Activated gamma-delta T cell treated with anti-CD3 and anti-CD28 coated beads, Interleukin-2, amount 50 U/mL, for 16 hours (primary cell): ENCODE results near the gene SLC29A2.
A peak's percentile ranks its signal among the peaks of the same experiment; 100 is the strongest.

ENCODE experiments used
- DNase-seq: peaks from one replicate; pipeline ENCODE4 v3.0.0-alpha.2; 2020; ENCODE audit warnings: low read depth

The SLC29A2 gene

DNA sequence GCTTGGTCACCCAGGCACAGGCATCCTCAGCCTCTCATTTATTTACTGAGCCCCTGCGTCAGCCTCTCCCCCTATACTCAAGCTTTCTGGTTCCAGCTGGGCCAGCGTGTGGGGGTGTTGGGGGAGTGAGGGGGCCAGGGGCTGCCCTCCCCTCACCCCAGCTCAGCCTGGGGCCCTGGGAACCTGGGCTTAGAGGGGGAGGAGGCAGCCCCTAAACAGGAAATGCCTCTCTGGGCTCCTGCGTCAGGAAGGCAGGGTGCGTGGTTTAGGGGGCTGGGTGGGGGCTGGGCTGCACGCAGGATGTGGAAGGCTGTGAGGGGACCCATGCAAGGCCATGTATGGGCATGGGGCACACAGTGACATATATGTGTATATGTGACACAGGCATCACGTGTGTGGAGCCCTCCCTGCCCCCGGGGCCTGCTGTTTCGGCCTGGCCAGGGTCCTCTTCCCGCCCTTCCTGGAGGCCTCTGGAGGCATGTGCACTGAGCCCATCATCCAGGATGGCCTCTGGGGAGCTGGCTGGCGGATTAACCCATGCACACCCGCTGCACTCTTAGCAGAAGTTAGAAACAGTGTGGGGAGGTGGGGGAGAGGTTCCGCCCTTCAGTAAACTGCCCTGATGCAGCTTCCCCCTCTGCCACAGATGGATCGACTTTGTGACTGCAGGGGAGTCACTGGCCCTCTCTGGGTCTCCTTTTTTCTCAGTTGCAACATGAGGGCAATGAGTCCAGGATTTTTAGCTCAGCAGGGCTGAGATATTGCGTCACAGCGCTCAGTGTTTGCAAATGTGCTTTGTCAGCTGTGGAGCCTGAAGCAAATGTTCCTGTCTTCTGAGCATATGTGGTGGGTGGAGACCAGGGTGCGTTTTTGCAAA lies 53.6 kb downstream of the SLC29A2 start:
- DNase-seq, result peak; percentile 63

DNA sequence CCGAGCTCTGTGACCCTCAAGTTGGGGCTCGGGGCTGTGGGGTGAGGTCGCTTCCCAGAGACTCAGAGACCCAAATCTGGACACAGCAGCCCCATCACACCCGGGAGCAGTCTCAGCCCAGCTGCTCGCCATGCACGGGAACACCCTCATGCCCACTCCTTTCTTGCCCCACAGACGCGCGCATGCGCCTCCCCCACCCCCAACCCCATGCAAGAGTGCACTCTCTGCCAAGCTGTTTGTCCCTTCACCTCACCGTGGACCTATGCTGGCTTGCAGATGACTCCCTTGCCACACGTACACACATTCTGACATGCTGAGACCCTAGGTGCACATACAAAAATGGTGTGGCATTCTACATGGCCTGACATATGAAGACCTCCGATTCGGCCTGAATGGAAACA lies 54.2 kb downstream of the SLC29A2 start:
- peak; percentile 42 for DNase-seq

DNA sequence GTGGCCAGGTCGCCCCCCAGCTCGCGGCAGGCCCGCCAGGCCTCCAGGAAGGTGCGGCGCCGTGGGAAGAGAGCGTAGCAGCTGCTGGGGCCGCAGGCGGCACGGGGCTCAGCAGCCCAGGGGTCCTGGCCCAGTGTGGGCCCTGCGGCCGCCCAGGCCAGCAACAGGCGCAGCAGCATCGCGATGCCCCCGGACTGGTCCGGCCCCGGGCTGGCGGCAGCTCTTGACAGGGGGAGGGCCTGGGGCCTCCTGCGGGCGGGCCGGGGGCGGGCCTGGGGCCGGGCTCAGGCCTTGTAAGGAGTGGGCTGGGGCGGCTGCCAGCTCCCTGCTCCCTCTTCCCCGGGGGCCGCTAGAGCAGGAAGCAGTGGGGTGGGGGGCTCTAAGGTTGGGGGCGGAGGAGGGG lies 54.7 kb downstream of the SLC29A2 start, which contains the start of gene CD248:
TSS of gene CD248 (minus strand) at position 196 of the 403 bp plus-strand sequence. CDS start at position 179, 17 bp downstream.
- no peak for DNase-seq

DNA sequence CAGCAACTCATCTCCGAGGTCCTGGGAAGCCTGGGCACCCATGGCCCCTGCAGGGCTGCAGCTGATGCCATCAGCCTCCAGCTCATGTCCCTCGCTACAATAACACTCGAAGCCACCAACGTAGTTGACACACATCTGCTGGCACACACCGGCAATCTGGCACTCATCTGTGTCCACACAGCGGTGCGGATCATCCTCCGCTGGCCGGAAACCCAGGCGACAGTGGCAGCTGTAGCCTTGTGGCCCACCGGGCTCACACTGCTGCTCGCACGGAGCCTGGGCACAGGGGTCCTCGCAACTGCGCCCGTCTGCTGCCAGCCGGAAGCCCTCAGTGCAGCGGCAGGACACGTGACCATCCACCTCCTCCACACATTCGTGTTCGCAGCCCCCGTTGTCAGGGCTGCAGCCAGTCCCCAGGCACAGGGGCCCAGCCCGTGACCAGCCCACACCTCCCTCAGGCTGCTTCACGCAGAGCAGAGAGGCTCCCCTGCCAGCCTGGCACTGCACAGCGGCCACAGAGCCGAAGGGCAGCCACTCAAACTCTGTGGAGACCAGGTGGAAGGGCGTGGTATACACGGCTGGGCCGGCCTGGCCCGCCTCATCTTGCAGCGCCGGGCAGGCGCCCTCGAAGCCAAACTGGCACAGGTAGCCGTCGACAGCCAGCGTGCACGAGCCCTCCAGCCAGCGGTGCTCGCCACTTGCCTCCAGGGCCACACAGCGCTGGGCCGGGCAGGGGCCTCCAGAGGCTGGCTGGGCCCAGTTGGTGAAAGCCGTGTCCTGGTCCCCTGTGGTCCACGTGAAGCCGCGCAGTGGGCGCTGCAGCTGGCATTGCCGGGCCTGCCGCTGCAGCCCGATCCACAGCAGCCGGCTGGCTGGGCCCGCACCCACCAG lies 55.4 kb downstream of the SLC29A2 start:
- no peak for DNase-seq

DNA sequence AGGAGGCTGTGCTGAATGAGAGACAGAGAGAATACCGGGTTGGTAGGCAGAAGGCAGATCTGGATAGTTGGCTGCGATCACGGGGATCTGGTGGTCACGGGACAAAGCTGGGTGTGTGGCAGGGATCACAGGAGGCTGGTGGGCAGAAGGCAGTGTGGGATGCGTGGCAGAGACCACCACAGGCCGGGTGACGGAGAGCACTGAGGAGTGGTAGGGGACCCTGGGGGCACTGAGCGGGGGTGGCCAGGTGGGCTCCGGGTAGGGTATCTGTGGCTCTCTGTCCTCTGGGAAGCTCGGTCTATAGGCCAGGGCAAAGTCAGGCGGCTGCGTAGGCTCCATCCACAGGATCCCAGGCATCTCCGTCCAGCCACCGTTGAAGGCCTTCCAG lies 56.1 kb downstream of the SLC29A2 start:
- DNase-seq, result no peak

DNA sequence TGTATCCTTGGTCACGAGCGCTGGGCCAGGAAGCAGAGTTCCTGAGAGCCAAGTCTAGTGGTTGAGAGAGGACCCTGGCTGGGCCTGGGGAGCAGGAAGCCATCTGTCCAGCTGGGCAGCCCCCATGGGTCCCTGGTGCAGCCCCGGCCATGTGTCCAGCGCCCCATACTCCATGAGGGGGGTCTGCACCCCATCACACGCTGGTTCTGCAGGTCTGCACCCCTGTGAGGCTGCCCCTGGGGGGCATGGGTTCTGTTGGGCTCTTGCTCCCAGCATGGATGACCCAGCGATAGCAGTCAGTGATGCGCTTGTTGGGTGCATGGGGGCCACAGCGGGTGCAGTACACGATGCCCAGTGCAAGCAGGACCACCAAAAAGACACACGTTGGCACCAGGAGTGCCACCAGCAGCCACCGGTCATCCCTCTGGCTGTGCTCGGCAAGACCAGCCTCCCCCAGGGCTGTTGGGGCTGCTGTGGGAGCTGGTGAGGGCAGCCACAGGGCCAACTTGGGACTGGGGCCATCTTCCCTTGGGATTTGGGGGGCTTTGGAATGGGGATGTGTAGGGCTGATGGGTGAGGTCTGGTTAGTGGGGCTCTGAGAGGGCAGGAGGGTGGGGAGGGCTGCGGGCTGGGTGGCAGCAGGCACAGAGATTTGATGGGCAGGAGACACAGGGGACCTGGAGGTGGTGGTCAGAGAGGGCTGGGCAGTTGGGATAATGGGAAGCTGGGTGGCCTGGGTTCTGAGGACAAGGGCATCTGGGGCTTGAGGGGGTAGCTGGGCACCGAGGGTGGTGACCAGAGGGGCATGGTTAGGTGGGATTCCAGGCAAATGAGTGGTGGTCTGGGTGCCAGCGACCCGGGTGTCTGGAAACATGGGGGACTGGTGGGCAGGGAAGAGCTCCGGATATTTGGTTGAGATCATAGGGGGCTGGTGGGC lies 56.7 kb downstream of the SLC29A2 start:
- no peak for DNase-seq

DNA sequence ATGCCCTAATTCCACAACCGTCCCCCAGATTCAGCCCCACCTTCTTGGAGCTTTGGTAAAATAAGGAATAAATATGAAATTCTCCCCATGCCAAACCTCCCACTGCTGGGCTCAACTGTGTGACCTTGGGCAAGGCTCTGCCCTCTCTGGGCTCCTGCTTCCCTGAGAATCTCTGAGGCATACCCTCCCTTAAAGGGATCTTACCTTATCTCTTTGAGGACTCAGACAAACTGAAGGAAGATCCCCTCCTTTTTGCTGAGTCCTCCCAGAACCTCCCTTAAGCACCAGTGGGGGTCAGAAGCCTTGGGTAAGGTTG lies 57.4 kb downstream of the SLC29A2 start:
- no peak for DNase-seq

DNA sequence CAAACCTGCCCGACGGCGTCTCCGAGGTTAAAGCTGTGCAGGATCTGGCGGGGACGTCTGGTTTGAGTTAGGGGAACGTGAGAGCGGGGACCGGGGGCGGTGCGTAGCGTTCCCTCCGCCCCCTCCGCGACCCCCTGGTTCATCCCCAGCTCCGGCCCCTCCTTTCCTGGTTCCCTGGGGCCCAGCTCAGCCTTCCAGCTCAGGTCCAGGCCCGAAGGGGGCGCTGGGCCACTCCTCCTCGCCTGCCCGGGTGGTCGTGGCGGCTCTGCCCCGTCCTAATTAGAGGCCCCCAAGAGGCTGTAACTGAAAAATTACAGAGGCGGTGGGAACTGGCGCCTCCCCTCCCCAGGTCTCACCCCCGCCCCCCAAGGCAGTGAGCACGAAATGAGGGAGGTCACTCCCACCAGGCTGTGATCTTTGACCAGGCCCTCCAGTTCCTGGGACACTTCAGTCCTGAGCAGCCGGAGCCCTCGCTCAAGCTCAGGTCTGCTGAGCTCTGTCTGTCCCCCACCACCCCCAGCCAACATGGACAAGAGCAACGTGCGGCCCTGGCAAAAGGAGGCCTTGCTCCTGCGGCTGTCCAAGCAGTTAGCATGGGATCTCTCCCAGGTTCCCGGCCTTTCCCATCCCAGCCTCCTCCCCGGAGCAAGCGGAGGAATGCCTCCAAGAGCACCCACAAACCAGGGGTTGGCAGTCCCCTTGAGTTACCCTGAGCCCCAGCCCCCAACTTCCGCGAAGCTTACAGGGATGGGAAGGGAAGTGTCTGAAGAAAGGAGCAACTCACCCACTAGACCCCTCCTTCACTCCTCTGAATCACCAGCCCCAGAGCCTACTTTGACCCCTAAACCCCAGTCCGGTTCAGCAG lies 58.0 kb downstream of the SLC29A2 start:
- no peak for DNase-seq

DNA sequence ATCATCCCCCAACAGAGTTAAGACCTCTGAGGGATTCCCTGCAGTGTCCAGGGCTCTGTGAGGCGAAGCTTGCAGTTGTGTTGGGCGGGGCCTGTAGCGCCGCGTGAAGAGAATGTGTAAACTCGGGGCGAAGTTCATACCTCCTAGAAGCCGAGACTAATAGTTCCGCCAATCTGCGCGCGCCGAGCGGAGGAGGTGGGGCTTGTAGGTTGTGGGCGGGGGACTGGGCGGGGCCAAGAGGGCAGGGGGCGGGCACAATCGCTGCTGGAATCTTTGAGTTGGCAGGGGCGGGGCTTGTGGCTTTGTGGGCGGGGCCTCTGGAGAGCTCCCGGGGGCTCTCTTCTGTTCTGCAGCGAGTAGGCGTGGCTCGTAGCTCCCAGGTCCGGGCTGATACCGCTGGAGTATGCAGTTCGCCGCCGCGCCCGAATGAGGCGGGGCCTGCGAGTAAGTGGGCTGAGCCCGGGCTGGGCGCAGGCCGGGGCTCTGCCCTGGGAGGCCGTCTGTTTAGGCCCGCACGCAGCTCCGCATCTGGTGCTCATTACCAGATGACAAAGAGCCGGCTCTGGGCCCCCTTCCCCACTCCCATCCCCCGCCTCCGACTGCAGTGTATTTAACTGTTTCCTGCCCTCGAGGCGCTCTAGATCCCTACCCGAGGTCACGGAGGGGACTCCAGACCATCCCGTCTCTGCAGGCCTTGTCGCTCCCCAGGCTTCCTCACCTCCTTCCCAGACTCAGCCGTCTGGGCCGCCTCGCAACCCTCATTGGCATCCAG lies 58.8 kb downstream of the SLC29A2 start:
- peak; percentile 99 for DNase-seq
